K562 (cell line): ENCODE measurements around the gene GUCY1A1. TPM values are rescaled to one million over a fixed set of nuclear protein-coding genes. Genes with fewer than 3 reads are reported as not detected.

Source experiments
- ATAC-seq: fragments of 200-7000 bp; cut with Tn5 transposase; 3 replicates; pipeline ENCODE4 v1.9.1; 2020; ENCODE audit warnings: moderate library complexity
- BruUV-seq: library from RNA; stranded (reverse); fragments of 400-500 nt; replicated peaks from 2 replicates; lab custom pipeline; 2021; lab: Mats Ljungman, UMichigan
- CTCF ChIA-PET: fragments of 300-600 bp; formaldehyde crosslinking; extraction: SDS; loops from one replicate; lab custom pipeline; 2021; ENCODE audit warnings: low intra/inter-chr PET ratio; lab: Yijun Ruan, JAX
- POLR2A ChIA-PET: fragments of 300-600, 350-650 bp; sonication (Branson Sonifier 250); formaldehyde crosslinking; extraction: SDS; loops from one replicate; lab custom pipeline; 2021; ENCODE audit warnings: antibody characterized with exemption, inconsistent platforms; lab: Yijun Ruan, JAX
- DNase-seq, 4 experiments: peaks; one replicate each; pipeline versions ENCODE4 v3.0.0 to v3.0.0-alpha.2; 2011 to 2018; ENCODE audit warnings: low spot score in 3 of 4, mixed read lengths in 3 of 4; ENCODE audit errors: extremely low read depth in 1 of 4
- FAIRE-seq: peaks from 2 replicates; lab custom pipeline; 2011; peaks lifted over from hg19 to GRCh38; lab: Jason Lieb, UNC
- H2AFZ ChIP-seq: 2 replicates; pipeline ENCODE4 v1.6.0; 2011; ENCODE audit warnings: low read depth, low read length, control low read depth, inconsistent platforms
- H3K27ac ChIP-seq: fragments of 200-600 bp; 3 replicates; pipeline ENCODE4 v1.8.0; 2011; ENCODE audit warnings: low read depth, mild to moderate bottlenecking, control low read depth, inconsistent platforms, low read length, moderate library complexity, mixed read lengths; ENCODE audit errors: extremely low read depth
- H3K27me3 ChIP-seq, 2 experiments: fragments of 300-600 bp in 1 of 2; 2 replicates in 1 of 2; 3 replicates in 1 of 2; pipeline versions ENCODE4 v1.6.0 to v1.8.0; 2011; ENCODE audit warnings: inconsistent platforms in 2 of 2, low read length in 2 of 2, mild to moderate bottlenecking in 1 of 2, mixed read lengths in 1 of 2, moderate library complexity in 1 of 2; ENCODE audit not compliant: control insufficient read depth in 2 of 2, insufficient read depth in 2 of 2
- H3K36me3 ChIP-seq: fragments of 300-600 bp; 3 replicates; pipeline ENCODE4 v1.8.0; 2011; ENCODE audit warnings: mild to moderate bottlenecking, low read length, inconsistent platforms; ENCODE audit not compliant: control insufficient read depth, insufficient read depth
- H3K4me1 ChIP-seq, 2 experiments: fragments of 200-600 bp in 1 of 2; replicated peaks in 1 of 2; 2 replicates in 1 of 2; 3 replicates in 1 of 2; pipeline versions ENCODE4 v1.5.1 to v1.8.0; 2011; ENCODE audit warnings: inconsistent platforms in 2 of 2, low read length in 2 of 2, mild to moderate bottlenecking in 1 of 2, mixed read lengths in 1 of 2, moderate library complexity in 1 of 2; ENCODE audit not compliant: control insufficient read depth in 2 of 2, insufficient read depth in 2 of 2
- H3K4me2 ChIP-seq: 2 replicates; pipeline ENCODE4 v1.6.1; 2011; ENCODE audit warnings: low read length, control low read depth, inconsistent platforms, mixed read lengths; ENCODE audit not compliant: insufficient read depth
- H3K4me3 ChIP-seq: fragments of 200-600 bp; sonication (generic), shearing (Covaris generic); 2 replicates; pipeline ENCODE4 v1.5.1; 2016; ENCODE audit warnings: control low read depth, inconsistent platforms
- H3K79me2 ChIP-seq: fragments of 200-600 bp; 3 replicates; pipeline ENCODE4 v1.8.0; 2011; ENCODE audit warnings: low read length, inconsistent platforms; ENCODE audit not compliant: control insufficient read depth, insufficient read depth
- H3K9ac ChIP-seq, 2 experiments: 2 replicates each; pipeline versions ENCODE4 v1.6.0 to v1.6.1; 2011; ENCODE audit warnings: low read depth in 2 of 2, low read length in 2 of 2, control low read depth in 1 of 2, inconsistent platforms in 1 of 2, mild to moderate bottlenecking in 1 of 2, mixed read lengths in 1 of 2; ENCODE audit not compliant: insufficient read depth in 1 of 2
- H3K9me1 ChIP-seq: one replicate; pipeline ENCODE4 v1.6.0; 2011; ENCODE audit warnings: inconsistent platforms, mild to moderate bottlenecking, low read length, moderate library complexity; ENCODE audit not compliant: control insufficient read depth, insufficient read depth
- H3K9me3 ChIP-seq: replicated peaks from 2 replicates; pipeline ENCODE4 v1.5.1; 2011; ENCODE audit warnings: low read depth, low read length, inconsistent platforms; ENCODE audit not compliant: control insufficient read depth, insufficient read depth
- H4K20me1 ChIP-seq: replicated peaks from 2 replicates; pipeline ENCODE4 v1.6.1; 2011; ENCODE audit warnings: low read length, inconsistent platforms, mixed read lengths; ENCODE audit not compliant: control insufficient read depth, insufficient read depth
- CBX3 ChIP-seq, 2 experiments: IDR thresholded peaks; 1 replicate in 1 of 2; 2 replicates in 1 of 2; pipeline ENCODE4 v1.6.1; 2012; ENCODE audit warnings: inconsistent platforms in 2 of 2, low read length in 2 of 2, borderline replicate concordance in 1 of 2, control low read depth in 1 of 2
- DIDO1 ChIP-seq: fragments of 450-650 bp; IDR thresholded peaks from 2 replicates; pipeline ENCODE4 v1.6.1; 2016; ENCODE audit warnings: low read depth, missing biosample characterization, missing genetic modification characterization
- GTF2B ChIP-seq: IDR thresholded peaks from 2 replicates; pipeline ENCODE4 v1.6.1; 2011; ENCODE audit not compliant: insufficient read length; ENCODE audit errors: extremely low read depth
- MTA2 ChIP-seq: fragments of 450-650 bp; IDR thresholded peaks from 2 replicates; pipeline ENCODE4 v1.6.1; 2016; ENCODE audit warnings: low read depth
- POLR2AphosphoS2 ChIP-seq: IDR thresholded peaks from 2 replicates; pipeline ENCODE4 v1.6.1; 2012; ENCODE audit warnings: low read length, improper control_type of control experiment
- TCF15 ChIP-seq: fragments of 250-450 bp; sonication (Bioruptor Pico); IDR thresholded peaks from 2 replicates; pipeline ENCODE4 v1.8.0; 2022; ENCODE audit warnings: moderate library complexity, mild to moderate bottlenecking, inconsistent platforms
- YY1 ChIP-seq, 3 experiments: IDR thresholded peaks; 2 replicates each; pipeline ENCODE4 v1.6.1; 2011; ENCODE audit warnings: low read length in 2 of 3, mild to moderate bottlenecking in 2 of 3, moderate library complexity in 2 of 3, borderline replicate concordance in 1 of 3, control low read depth in 1 of 3, low read depth in 1 of 3; ENCODE audit not compliant: insufficient read depth in 3 of 3, insufficient replicate concordance in 2 of 3, control insufficient read depth in 1 of 3, insufficient read length in 1 of 3; ENCODE audit errors: extremely low read depth in 1 of 3
- ZNF449 ChIP-seq: fragments of 250-450 bp; sonication (Bioruptor Pico); IDR thresholded peaks from 2 replicates; pipeline ENCODE4 v1.8.0; 2022; ENCODE audit warnings: moderate library complexity, mild to moderate bottlenecking, inconsistent platforms
- ZNF75A ChIP-seq: fragments of 450-650 bp; formaldehyde crosslinking; IDR thresholded peaks from 2 replicates; pipeline ENCODE4 v1.4.0; 2020; ENCODE audit warnings: mild to moderate bottlenecking
- ZNF778 ChIP-seq: fragments of 450-650 bp; formaldehyde crosslinking; IDR thresholded peaks from 2 replicates; pipeline ENCODE4 v1.4.0; 2020; ENCODE audit warnings: mild to moderate bottlenecking, moderate library complexity
- WGBS: fragments of 100-300 bp; shearing (Covaris generic); methylation state at CpG from one replicate; pipeline ENCODE4 v1.1.6; 2016; ENCODE audit warnings: low coverage, mixed read lengths; ENCODE audit not compliant: insufficient coverage; ENCODE audit errors: missing lambda C conversion rate; 5-methylcytosine and 5-hydroxymethylcytosine counted together
- in situ Hi-C: fragments of 300-500 bp; cut with MboI; formaldehyde crosslinking; loops from 4 replicates; pipeline ENCODE4 v1.15.0; 2018; ENCODE audit warnings: inconsistent platforms, mixed read lengths
- intact Hi-C: fragments of 100-400 bp; cut with micrococcal nuclease; formaldehyde crosslinking; loops from 2 replicates; pipeline ENCODE4 v1.14.2; 2022
- polyA plus RNA-seq, 8 experiments: library from polyadenylated mRNA; depleted of rRNA in 4 of 8; stranded (reverse) in 5 of 8; unstranded in 3 of 8; fragments of >200 nt; fragmentation: Nextera tagmentation in 2 of 8; fragmentation: Illumina TruSeq in 1 of 8; extraction: Ambion mirVana in 2 of 8; extraction: Trizol in 1 of 8; gene quantifications; 2 replicates each; pipeline versions ENCODE4 v1.2.1 to v1.2.3, GENCODE V29; 2011 to 2014; ENCODE audit warnings: inconsistent platforms in 1 of 8, missing spikeins in 1 of 8
- total RNA-seq, 7 experiments: library from RNA; depleted of rRNA in 6 of 7; stranded (reverse); fragments of >200 nt in 6 of 7; fragmentation: Illumina TruSeq in 2 of 7; extraction: Trizol in 2 of 7; gene quantifications; 2 replicates each; pipeline versions ENCODE4 v1.2.1 to v1.2.3, GENCODE V29; 2011 to 2021; ENCODE audit warnings: low replicate concordance in 1 of 7
- TF ChIP-seq, protein P1 (sequence below), 3 experiments: IDR thresholded peaks in 2 of 3; conservative IDR thresholded peaks in 1 of 3; 2 replicates each; pipeline ENCODE4 v1.5.1; 2011 to 2012; ENCODE audit warnings: low read length in 3 of 3, mild to moderate bottlenecking in 3 of 3, control low read depth in 2 of 3, improper control_type of control experiment in 1 of 3, inconsistent platforms in 1 of 3, low read depth in 1 of 3, mixed read lengths in 1 of 3, moderate library complexity in 1 of 3; ENCODE audit not compliant: insufficient read depth in 2 of 3
- TF ChIP-seq, protein P2 (sequence below): fragments of 250-450 bp; sonication (Bioruptor Pico); IDR thresholded peaks from 2 replicates; pipeline ENCODE4 v1.8.0; 2021; ENCODE audit warnings: moderate library complexity, mild to moderate bottlenecking, inconsistent platforms

The GUCY1A1 gene
- total and polyA plus RNA-seq, 9 of the 15 experiments (the other 6 are each of a cell fraction or from before 2014, with no cell fraction given): not detected

GRCh38 chr4:155780775-155781174, 114.1 kb downstream of the GUCY1A1 start (continued):
- TF ChIP-seq GTF2B: no peak

DNA sequence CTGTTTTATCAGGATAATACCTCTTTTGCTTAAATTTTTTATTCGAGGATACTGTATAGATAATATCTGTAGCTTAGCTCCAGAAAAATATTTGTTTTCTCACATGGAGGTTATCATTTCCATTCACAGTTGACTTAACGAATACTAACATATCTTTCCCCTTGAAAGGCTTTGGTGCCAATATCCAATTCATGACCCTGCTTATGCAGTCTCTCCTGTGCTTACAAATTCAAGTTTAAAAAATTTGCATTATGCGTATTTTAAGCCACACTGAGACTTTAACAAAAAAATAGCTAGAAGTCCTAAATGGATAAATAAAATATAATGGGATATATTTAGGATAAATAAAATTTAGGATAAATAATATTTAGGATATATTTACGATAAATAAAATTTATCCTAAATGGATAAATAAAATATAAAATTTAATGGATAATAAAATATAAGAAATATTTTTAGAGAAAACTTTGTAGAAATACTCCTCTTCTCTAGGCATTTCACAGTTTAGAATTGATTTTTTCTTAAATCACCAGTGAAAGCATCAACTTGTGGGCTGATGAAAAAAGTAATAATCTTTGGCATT, 114.7 kb downstream of the GUCY1A1 start:
- in situ Hi-C loops: no loop called here
- Histone ChIP-seq H4K20me1 (no peaks in the 10 kb centered on the region), H3K27ac (no peak overlapping the region), H3K4me1 (no peaks in the 10 kb centered on the region), H3K9ac (no peak overlapping the region), H3K4me3 (no peak overlapping the region), H3K9me1 (no peaks in the 10 kb centered on the region), H3K9me3 (no peaks in the 10 kb centered on the region), H3K4me2 (no peak overlapping the region), H2AFZ (no peak overlapping the region), H3K79me2 (no peaks in the 10 kb centered on the region), H3K27me3 (no peaks in the 10 kb centered on the region), H3K36me3 (no peaks in the 10 kb centered on the region)
- ChIA-PET CTCF (no interaction called here), POLR2A (interaction anchor here (0.5 kb wide), 1 partner anchor 16 kb away, joined by 3 read pairs; no protein-coding TSS in a partner anchor)
- 1% methylated on average over 4 of the region's 4 CpGs for WGBS
- no TSS peak for BruUV-seq
- intact Hi-C loops: no loop called here
- DNase-seq (no peak), FAIRE-seq (no peak), ATAC-seq (no peak)
- no peak for TF ChIP-seq MTA2
- TF ChIP-seq YY1 (IDR thresholded peaks at IDR 0.05; ENCODE audit: borderline replicate concordance in 1 of 3, control insufficient read depth in 1 of 3, extremely low read depth in 1 of 3, insufficient read depth in 3 of 3, insufficient read length in 1 of 3, insufficient replicate concordance in 2 of 3, low read depth in 1 of 3, low read length in 2 of 3): no peak
- TF ChIP-seq, protein P1, sequence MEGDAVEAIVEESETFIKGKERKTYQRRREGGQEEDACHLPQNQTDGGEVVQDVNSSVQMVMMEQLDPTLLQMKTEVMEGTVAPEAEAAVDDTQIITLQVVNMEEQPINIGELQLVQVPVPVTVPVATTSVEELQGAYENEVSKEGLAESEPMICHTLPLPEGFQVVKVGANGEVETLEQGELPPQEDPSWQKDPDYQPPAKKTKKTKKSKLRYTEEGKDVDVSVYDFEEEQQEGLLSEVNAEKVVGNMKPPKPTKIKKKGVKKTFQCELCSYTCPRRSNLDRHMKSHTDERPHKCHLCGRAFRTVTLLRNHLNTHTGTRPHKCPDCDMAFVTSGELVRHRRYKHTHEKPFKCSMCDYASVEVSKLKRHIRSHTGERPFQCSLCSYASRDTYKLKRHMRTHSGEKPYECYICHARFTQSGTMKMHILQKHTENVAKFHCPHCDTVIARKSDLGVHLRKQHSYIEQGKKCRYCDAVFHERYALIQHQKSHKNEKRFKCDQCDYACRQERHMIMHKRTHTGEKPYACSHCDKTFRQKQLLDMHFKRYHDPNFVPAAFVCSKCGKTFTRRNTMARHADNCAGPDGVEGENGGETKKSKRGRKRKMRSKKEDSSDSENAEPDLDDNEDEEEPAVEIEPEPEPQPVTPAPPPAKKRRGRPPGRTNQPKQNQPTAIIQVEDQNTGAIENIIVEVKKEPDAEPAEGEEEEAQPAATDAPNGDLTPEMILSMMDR (IDR thresholded peaks at IDR 0.05 in 2 of 3, conservative IDR thresholded peaks at IDR 0.05 in 1 of 3; ENCODE audit: insufficient read depth in 2 of 3, low read depth in 1 of 3, low read length in 3 of 3): no peak
- TF ChIP-seq ZNF75A (CRISPR knock-in tag): no peak
- TF ChIP-seq TCF15: no peak
- no peak for TF ChIP-seq DIDO1 (tag)
- TF ChIP-seq, protein P2, sequence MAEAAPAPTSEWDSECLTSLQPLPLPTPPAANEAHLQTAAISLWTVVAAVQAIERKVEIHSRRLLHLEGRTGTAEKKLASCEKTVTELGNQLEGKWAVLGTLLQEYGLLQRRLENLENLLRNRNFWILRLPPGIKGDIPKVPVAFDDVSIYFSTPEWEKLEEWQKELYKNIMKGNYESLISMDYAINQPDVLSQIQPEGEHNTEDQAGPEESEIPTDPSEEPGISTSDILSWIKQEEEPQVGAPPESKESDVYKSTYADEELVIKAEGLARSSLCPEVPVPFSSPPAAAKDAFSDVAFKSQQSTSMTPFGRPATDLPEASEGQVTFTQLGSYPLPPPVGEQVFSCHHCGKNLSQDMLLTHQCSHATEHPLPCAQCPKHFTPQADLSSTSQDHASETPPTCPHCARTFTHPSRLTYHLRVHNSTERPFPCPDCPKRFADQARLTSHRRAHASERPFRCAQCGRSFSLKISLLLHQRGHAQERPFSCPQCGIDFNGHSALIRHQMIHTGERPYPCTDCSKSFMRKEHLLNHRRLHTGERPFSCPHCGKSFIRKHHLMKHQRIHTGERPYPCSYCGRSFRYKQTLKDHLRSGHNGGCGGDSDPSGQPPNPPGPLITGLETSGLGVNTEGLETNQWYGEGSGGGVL (CRISPR knock-in tag): no peak
- no peak for TF ChIP-seq CBX3 (IDR thresholded peaks at IDR 0.05; ENCODE audit: borderline replicate concordance in 1 of 2, low read length in 2 of 2)
- TF ChIP-seq POLR2AphosphoS2: no peak
- TF ChIP-seq ZNF449 (CRISPR knock-in tag): no peak
- no peak for TF ChIP-seq ZNF778 (CRISPR knock-in tag)
